SU-DHL-6 (cell line): ENCODE measurements around the gene KCNIP3.

ENCODE experiments used
- H2AFZ ChIP-seq: fragments of 200-600 bp; sonication (generic); 2 replicates; pipeline ENCODE4 v1.6.1; 2014; ENCODE audit warnings: low read depth, mild to moderate bottlenecking, moderate library complexity, mixed read lengths, antibody characterized with exemption, low read length; ENCODE audit not compliant: severe bottlenecking
- H3F3A ChIP-seq: fragments of 200-600 bp; shearing (Covaris generic); 2 replicates; pipeline ENCODE4 v1.6.0; 2016; ENCODE audit warnings: antibody characterized with exemption, mild to moderate bottlenecking; ENCODE audit not compliant: insufficient read depth
- H3K27ac ChIP-seq: fragments of 200-600 bp; sonication (generic); 2 replicates; pipeline ENCODE4 v1.5.1; 2016; ENCODE audit warnings: low read depth, mild to moderate bottlenecking, low read length, moderate library complexity, mixed read lengths
- H3K27me3 ChIP-seq: fragments of 200-600 bp; sonication (generic), shearing (Covaris generic); 2 replicates; pipeline ENCODE4 v1.6.0; 2014; ENCODE audit warnings: mild to moderate bottlenecking, low read length
- H3K36me3 ChIP-seq: fragments of 200-600 bp; sonication (generic); 2 replicates; pipeline ENCODE4 v1.6.1; 2014; ENCODE audit warnings: mild to moderate bottlenecking, low read length, mixed read lengths
- H3K4me2 ChIP-seq: fragments of 300-600, 200-600 bp; shearing (Covaris generic), sonication (generic); 2 replicates; pipeline ENCODE4 v1.6.0; 2014; ENCODE audit warnings: low read length, low read depth, mild to moderate bottlenecking; ENCODE audit not compliant: poor library complexity, severe bottlenecking
- H3K4me3 ChIP-seq: fragments of 200-600 bp; sonication (generic); 2 replicates; pipeline ENCODE4 v1.5.1; 2014; ENCODE audit warnings: antibody characterized with exemption, low read length, mild to moderate bottlenecking, mixed read lengths; ENCODE audit not compliant: insufficient read depth, poor library complexity, severe bottlenecking
- H3K79me2 ChIP-seq: fragments of 200-600 bp; sonication (generic); 2 replicates; pipeline ENCODE4 v1.6.1; 2014; ENCODE audit warnings: mild to moderate bottlenecking, low read length, moderate library complexity; ENCODE audit not compliant: insufficient read depth
- H3K9ac ChIP-seq: fragments of 200-600 bp; sonication (generic); 2 replicates; pipeline ENCODE4 v1.7.0; 2014; ENCODE audit warnings: mild to moderate bottlenecking, low read length
- H3K9me2 ChIP-seq: fragments of 200-600 bp; sonication (generic); replicated peaks from 2 replicates; pipeline ENCODE4 v1.6.1; 2014; ENCODE audit warnings: low read length; ENCODE audit not compliant: insufficient read depth
- H3K9me3 ChIP-seq: fragments of 200-600 bp; sonication (generic); 2 replicates; pipeline ENCODE4 v1.6.1; 2014; ENCODE audit warnings: low read length, mixed read lengths; ENCODE audit not compliant: insufficient read depth
- H4K20me1 ChIP-seq: fragments of 200-600 bp; sonication (generic); 2 replicates; pipeline ENCODE4 v1.6.1; 2014; ENCODE audit warnings: low read depth, mild to moderate bottlenecking, antibody characterized with exemption, low read length, moderate library complexity, mixed read lengths
- EZH2phosphoT487 ChIP-seq: fragments of 200-600 bp; sonication (generic), shearing (Covaris generic); conservative IDR thresholded peaks from 2 replicates; pipeline ENCODE4 v1.6.1; 2018; ENCODE audit warnings: mild to moderate bottlenecking, antibody characterized with exemption, low read length, moderate library complexity, mixed read lengths
- TF ChIP-seq, protein P1 (sequence below): fragments of 200-600 bp; sonication (generic); IDR thresholded peaks from one replicate; pipeline ENCODE4 v1.5.1; 2017; ENCODE audit warnings: antibody characterized with exemption, mild to moderate bottlenecking, low read length, moderate library complexity; ENCODE audit not compliant: insufficient read depth, poor library complexity, severe bottlenecking

Gene KCNIP3

DNA sequence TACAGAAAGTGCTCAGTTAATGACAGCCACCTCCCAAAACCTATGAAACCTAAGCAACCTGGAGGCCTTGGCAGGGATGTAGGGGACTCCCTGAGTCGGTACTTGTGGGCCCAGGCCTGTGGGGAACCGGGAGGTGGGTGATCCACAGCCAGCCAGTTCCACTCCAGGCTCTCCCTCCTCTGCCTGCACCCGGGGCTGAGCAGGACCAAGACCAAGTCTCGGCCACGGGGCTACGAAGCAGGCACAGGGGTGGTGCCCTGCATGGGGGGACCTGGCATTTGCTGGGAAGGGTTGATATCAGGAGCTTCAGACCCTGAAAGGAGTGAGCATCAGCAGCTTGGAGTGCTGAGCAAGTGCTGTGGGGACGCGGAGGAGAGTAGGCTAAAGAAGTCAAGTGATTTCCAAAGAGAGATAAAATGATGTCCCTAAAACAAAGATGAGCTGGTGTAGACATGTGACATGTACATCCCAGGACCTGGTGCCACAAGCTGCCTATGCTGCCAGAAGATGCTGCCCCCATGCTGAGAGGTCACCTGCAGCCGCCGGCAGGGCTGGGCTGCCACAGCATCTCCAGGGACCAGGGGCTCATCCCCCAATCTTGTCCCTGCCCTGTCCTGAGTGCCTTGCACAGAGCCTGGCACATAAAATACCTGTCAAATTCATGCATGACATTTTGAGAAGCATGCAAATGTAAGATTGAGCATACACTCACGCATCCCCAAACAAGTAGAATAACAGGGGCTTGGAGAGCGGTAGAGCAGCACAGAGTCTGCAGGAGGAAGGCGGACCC is 21.5 kb downstream of the KCNIP3 start:
- Histone ChIP-seq H2AFZ (no peak overlapping the region), H3K27me3 (no peaks in the 10 kb centered on the region), H3K9ac (no peak overlapping the region), H3K9me2 (no peaks in the 10 kb centered on the region), H4K20me1 (no peaks in the 10 kb centered on the region), H3K4me3 (no peak overlapping the region), H3K36me3 (no peaks in the 10 kb centered on the region), H3K4me2 (no peak overlapping the region), H3F3A (no peaks in the 10 kb centered on the region), H3K9me3 (no peaks in the 10 kb centered on the region), H3K79me2 (no peaks in the 10 kb centered on the region), H3K27ac (no peak overlapping the region)
- TF ChIP-seq, protein P1, sequence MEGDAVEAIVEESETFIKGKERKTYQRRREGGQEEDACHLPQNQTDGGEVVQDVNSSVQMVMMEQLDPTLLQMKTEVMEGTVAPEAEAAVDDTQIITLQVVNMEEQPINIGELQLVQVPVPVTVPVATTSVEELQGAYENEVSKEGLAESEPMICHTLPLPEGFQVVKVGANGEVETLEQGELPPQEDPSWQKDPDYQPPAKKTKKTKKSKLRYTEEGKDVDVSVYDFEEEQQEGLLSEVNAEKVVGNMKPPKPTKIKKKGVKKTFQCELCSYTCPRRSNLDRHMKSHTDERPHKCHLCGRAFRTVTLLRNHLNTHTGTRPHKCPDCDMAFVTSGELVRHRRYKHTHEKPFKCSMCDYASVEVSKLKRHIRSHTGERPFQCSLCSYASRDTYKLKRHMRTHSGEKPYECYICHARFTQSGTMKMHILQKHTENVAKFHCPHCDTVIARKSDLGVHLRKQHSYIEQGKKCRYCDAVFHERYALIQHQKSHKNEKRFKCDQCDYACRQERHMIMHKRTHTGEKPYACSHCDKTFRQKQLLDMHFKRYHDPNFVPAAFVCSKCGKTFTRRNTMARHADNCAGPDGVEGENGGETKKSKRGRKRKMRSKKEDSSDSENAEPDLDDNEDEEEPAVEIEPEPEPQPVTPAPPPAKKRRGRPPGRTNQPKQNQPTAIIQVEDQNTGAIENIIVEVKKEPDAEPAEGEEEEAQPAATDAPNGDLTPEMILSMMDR: no peak
- TF ChIP-seq EZH2phosphoT487: no peak

- Histone ChIP-seq H3K9ac (no peak overlapping the region), H4K20me1 (no peaks in the 10 kb centered on the region), H3K27me3 (no peaks in the 10 kb centered on the region), H3K4me3 (no peak overlapping the region), H3K9me3 (no peaks in the 10 kb centered on the region), H3K79me2 (no peaks in the 10 kb centered on the region), H3K27ac (no peak overlapping the region), H3K9me2 (no peaks in the 10 kb centered on the region), H3K4me2 (no peak overlapping the region), H3F3A (no peaks in the 10 kb centered on the region), H3K36me3 (no peaks in the 10 kb centered on the region), H2AFZ (no peak overlapping the region)
- no peak for TF ChIP-seq EZH2phosphoT487
- TF ChIP-seq, protein P1: no peak
Observed at GRCh38 chr2:95319481-95320343, 22.6 kb downstream of the KCNIP3 start.

GRCh38 chr2:95320344-95320712 is 23.2 kb downstream of the KCNIP3 start:
- no peaks in the 10 kb centered on the region for H3K27me3 ChIP-seq

More at GRCh38 chr2:95320344-95320712, 23.2 kb downstream of the KCNIP3 start:
- H3K4me3 ChIP-seq: no peak overlapping the region
- no peaks in the 10 kb centered on the region for H4K20me1 ChIP-seq
- H3K9ac ChIP-seq: no peak overlapping the region
- no peaks in the 10 kb centered on the region for H3K79me2 ChIP-seq
- no peaks in the 10 kb centered on the region for H3K36me3 ChIP-seq
- no peaks in the 10 kb centered on the region for H3K9me2 ChIP-seq
- no peaks in the 10 kb centered on the region for H3F3A ChIP-seq
- H3K9me3 ChIP-seq: no peaks in the 10 kb centered on the region
- TF ChIP-seq EZH2phosphoT487: no peak
- TF ChIP-seq, protein P1: no peak
- H3K27ac ChIP-seq: no peak overlapping the region
- no peak overlapping the region for H3K4me2 ChIP-seq
- H2AFZ ChIP-seq: no peak overlapping the region
